ENCODE measurements around the gene ADORA2A. TPM values are rescaled to one million over a fixed set of nuclear protein-coding genes. Genes with fewer than 3 reads are reported as not detected.

The ADORA2A gene
- total and polyA plus RNA-seq, 4 donors: 2.5 to 5.1 (median 4.7) TPM

DNA sequence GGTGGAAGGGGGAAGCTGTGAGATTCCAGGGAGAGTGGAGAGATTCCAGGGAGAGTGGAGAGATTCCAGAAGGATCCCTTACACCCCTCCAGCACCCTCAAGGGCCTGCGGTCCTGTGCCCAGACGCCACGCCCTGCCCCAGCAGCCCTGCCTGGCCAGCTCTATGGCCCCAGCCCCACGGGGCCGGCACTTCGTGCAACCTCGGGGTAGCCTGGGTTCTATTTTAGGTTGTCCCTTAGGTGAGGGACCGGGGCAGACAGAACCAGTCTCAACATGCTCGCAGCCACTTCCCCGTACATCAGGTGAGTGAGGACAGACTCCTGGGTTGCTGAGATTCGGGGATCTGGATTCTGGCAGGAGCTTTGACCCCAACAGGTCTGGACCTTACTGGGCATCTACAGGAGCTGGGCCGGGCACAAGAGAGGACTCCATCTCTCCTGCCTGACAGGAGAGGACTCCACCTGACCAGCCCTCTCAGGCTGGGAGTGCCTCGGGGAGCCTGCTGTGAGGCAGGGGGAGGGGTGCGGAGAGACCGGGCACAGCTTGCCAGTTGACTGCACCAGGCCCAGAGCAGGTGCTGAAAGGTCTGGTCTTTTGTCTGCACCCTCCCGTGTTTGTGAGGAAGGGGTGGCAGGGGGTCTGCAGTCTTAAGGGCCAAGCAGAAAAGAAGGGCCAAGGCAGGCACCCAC lies 8.5 kb upstream of the ADORA2A start:
- Histone ChIP-seq H3K36me3 (ENCODE audit: control insufficient read depth in 1 of 2, insufficient read depth in 2 of 2, low read length in 1 of 2) (peaks cover 2 to 3% of the 10 kb centered on the region in 2 donors), H3K4me1 (ENCODE audit: control insufficient read depth in 1 of 2, insufficient read depth in 2 of 2, low read length in 2 of 2) (no peaks in the 10 kb centered on the region), H3K4me3 (ENCODE audit: low read length in 2 of 2) (no peak overlapping the region), H3K27ac (ENCODE audit: low read depth in 1 of 2, low read length in 2 of 2) (no peak overlapping the region), H3K27me3 (ENCODE audit: control insufficient read depth in 1 of 2, insufficient read depth in 2 of 2, low read length in 1 of 2) (no peaks in the 10 kb centered on the region), H3K9me3 (ENCODE audit: control insufficient read depth, low read length) (no peaks in the 10 kb centered on the region)
- intact Hi-C loops (cut with DNase I): no loop called here
- 59% methylated on average over 16 of the region's 16 CpGs for WGBS, 2 donors
- DNase-seq (no peak), ATAC-seq (ENCODE audit: low FRiP score) (no peak)

DNA sequence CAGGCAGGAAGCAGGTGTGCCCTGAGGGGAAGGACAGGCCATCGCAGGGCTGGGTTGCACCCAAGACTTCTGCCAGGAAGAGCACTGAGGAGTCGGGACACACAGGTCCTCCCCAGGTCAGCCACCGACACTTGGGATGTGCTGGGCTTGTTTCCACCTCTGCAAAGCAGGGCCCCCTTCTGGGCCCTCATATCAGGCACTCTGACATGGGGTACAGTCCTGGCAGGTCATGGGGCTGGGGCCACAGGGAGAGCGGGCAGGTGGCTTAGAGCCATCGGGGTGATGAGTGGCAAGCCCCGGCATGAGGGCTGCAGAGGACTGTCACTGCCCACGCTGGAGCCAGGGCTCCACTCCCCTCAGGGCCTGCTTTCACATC lies 7.9 kb upstream of the ADORA2A start:
- no peak for ATAC-seq (ENCODE audit: low FRiP score)
- WGBS, 2 donors: 73 to 83% methylated on average over 7 of the region's 7 CpGs
- no peaks in the 10 kb centered on the region for H3K4me1 ChIP-seq (ENCODE audit: control insufficient read depth in 1 of 2, insufficient read depth in 2 of 2, low read length in 2 of 2)

DNA sequence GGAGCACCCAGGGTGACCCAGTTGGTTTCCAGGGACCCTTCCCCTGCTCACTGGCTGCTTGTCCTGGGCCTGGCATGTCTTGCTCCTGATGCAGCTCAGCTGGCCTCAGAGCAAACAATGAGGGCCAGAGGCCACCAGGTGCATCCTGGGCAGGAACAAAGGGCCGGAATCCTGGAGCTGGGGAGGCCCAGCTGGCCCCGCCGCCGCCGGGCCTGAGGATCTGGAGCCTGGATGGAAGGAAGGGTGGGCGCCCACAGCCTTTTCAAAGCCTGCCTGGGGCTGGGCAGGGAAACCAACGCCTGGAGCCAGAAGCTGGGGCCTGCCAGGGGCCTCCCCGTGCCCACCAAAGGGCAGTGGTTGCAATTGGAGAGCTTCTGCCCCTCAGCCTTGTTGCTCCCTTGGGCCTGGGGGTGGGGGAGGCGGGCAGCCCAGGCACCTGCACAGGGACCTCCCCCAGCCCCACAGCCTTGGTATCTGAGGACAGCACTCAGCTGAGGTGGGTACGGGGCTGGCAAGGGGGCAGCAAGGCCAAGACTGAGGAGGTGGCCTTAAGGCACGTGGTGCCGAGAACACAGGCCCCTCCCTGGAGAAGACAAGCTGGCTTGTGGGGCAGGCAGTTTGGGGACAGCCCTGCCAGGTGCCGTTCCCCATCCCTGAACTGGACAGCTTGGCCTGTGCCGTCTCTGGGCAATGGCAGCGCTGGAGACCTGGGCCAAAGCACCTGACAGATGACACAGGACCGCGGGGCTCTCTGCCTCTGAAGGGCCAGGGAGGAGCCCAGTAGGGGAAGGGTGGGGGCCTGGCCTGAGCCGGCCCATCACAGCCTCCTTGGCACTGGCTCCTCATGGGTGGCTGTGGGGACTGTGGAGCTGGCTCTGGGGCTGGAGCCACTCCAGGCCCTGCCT lies 7.1 kb upstream of the ADORA2A start:
- no peak overlapping the region for H3K4me3 ChIP-seq (ENCODE audit: low read length in 2 of 2)
- no peaks in the 10 kb centered on the region for H3K4me1 ChIP-seq (ENCODE audit: control insufficient read depth in 1 of 2, insufficient read depth in 2 of 2, low read length in 2 of 2)
- no peaks in the 10 kb centered on the region for H3K9me3 ChIP-seq (ENCODE audit: control insufficient read depth, low read length)
- H3K27me3 ChIP-seq (ENCODE audit: control insufficient read depth in 1 of 2, insufficient read depth in 2 of 2, low read length in 1 of 2): no peaks in the 10 kb centered on the region
- 36 to 40% methylated on average over 18 of the region's 18 CpGs for WGBS, 2 donors
- DNase-seq (peak in 1 of 2 donors; percentile 77), ATAC-seq (ENCODE audit: low FRiP score) (peak; percentile 3)
- H3K27ac ChIP-seq (ENCODE audit: low read depth in 1 of 2, low read length in 2 of 2): no peak overlapping the region
- H3K36me3 ChIP-seq (ENCODE audit: control insufficient read depth in 1 of 2, insufficient read depth in 2 of 2, low read length in 1 of 2): peaks cover 0 to 2% of the 10 kb centered on the region in 2 donors
- intact Hi-C loops (cut with DNase I): loop anchor here (5.0 kb wide), 2 partner anchors 82 to 102 kb away; no protein-coding TSS in a partner anchor

More for the DNA sequence above, 7.9 kb upstream of the ADORA2A start:
- DNase-seq: peak in 1 of 2 donors; percentile 74
- Histone ChIP-seq H3K36me3 (ENCODE audit: control insufficient read depth in 1 of 2, insufficient read depth in 2 of 2, low read length in 1 of 2) (peaks cover 2 to 3% of the 10 kb centered on the region in 2 donors), H3K27ac (ENCODE audit: low read depth in 1 of 2, low read length in 2 of 2) (no peak overlapping the region), H3K4me3 (ENCODE audit: low read length in 2 of 2) (no peak overlapping the region), H3K27me3 (ENCODE audit: control insufficient read depth in 1 of 2, insufficient read depth in 2 of 2, low read length in 1 of 2) (no peaks in the 10 kb centered on the region), H3K9me3 (ENCODE audit: control insufficient read depth, low read length) (no peaks in the 10 kb centered on the region)
- intact Hi-C loops (cut with DNase I): no loop called here

DNA sequence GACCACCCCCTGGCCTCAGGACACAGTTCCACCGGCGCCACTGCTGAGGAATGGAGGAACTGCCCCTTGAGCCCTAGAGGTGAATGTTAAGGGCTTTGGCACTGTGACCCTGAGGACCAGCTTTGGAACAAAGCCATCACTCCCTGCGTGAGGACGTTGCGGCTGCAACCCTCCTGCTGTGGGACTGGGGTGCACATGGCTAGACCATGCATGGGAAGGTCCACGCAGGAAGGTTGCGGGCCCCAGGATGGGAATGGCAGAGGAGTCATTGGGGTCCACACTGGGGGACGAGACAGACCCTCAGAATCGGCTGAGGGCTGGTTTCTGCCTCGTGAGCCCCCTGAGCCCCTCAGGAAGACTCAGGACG lies 6.4 kb upstream of the ADORA2A start:
- intact Hi-C loops (cut with DNase I): loop anchor here (5.0 kb wide), 2 partner anchors 81 to 101 kb away; no protein-coding TSS in a partner anchor
- Histone ChIP-seq H3K36me3 (ENCODE audit: control insufficient read depth in 1 of 2, insufficient read depth in 2 of 2, low read length in 1 of 2) (peaks cover 0 to 2% of the 10 kb centered on the region in 2 donors), H3K4me1 (ENCODE audit: control insufficient read depth in 1 of 2, insufficient read depth in 2 of 2, low read length in 2 of 2) (no peaks in the 10 kb centered on the region), H3K4me3 (ENCODE audit: low read length in 2 of 2) (no peak overlapping the region), H3K27me3 (ENCODE audit: control insufficient read depth in 1 of 2, insufficient read depth in 2 of 2, low read length in 1 of 2) (no peaks in the 10 kb centered on the region), H3K27ac (ENCODE audit: low read depth in 1 of 2, low read length in 2 of 2) (no peak overlapping the region), H3K9me3 (ENCODE audit: control insufficient read depth, low read length) (no peaks in the 10 kb centered on the region)
- DNase-seq (peak in 1 of 2 donors; percentile 33), ATAC-seq (ENCODE audit: low FRiP score) (no peak)
- 57 to 63% methylated on average over 11 of the region's 11 CpGs for whole genome bisulfite sequencing, 2 donors

DNA sequence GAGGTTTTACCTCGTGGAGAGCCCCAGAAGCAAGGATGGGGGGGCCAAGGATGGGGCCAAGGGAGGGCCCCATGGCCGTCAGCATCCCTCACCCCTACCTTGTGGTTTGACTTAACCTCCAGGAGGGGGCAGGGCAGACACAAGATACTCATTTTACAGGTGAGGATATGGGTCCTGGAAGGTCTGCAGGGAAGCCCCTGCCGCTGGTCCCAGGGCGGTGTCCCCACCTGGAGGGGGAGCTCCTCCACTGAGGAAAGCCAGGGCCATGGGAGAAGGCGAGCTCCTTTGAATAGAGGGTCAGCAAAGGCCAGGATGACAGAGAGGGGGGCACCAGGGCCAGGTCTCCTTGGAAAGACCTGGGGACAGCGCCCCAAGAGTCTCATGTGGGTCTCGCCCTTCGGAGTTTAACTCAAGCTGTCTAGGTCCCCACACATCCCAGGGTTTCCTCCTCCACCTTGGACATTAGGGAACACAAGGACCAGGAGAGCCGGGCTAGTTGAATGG lies 5.9 kb upstream of the ADORA2A start:
- ATAC-seq (ENCODE audit: low FRiP score) (no peak), DNase-seq (no peak)
- Histone ChIP-seq H3K27me3 (ENCODE audit: control insufficient read depth in 1 of 2, insufficient read depth in 2 of 2, low read length in 1 of 2) (no peaks in the 10 kb centered on the region), H3K4me3 (ENCODE audit: low read length in 2 of 2) (no peak overlapping the region), H3K27ac (ENCODE audit: low read depth in 1 of 2, low read length in 2 of 2) (no peak overlapping the region), H3K36me3 (ENCODE audit: control insufficient read depth in 1 of 2, insufficient read depth in 2 of 2, low read length in 1 of 2) (no peaks in the 10 kb centered on the region), H3K9me3 (ENCODE audit: control insufficient read depth, low read length) (no peaks in the 10 kb centered on the region), H3K4me1 (ENCODE audit: control insufficient read depth in 1 of 2, insufficient read depth in 2 of 2, low read length in 2 of 2) (no peaks in the 10 kb centered on the region)
- 47 to 58% methylated on average over 9 of the region's 9 CpGs for WGBS, 2 donors
- intact Hi-C loops (cut with DNase I): loop anchor here (5.0 kb wide), 2 partner anchors 81 to 101 kb away; no protein-coding TSS in a partner anchor

DNA sequence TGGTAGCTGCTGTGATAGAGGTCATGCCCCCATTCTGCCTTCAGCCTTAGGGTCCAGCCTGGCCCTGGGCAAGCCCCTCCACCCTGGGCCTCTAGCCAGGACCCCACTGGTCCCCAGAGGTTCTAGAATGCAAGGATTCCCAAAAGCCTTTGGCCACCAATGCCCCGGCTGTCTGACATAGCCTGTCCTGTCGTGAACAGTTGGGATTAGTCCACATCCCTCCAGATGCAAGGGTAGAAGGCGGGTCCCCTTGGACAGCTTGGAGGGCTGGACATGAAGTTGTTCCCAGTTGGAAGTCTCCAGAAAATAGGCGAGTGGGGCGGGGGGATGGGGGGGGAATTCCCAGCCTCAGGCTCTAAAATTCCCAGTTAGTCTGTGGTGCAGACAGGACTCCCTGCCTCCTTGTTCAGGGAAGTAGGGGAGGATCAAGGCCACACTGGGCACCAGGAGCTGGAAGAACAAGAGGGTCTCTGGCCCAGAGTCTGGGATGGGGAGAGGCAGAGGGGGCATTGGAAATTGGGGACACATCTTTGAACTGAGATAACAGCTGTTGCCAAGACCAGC lies 5.2 kb upstream of the ADORA2A start:
- no peak overlapping the region for H3K27ac ChIP-seq (ENCODE audit: low read depth in 1 of 2, low read length in 2 of 2)
- no peaks in the 10 kb centered on the region for H3K4me1 ChIP-seq (ENCODE audit: control insufficient read depth in 1 of 2, insufficient read depth in 2 of 2, low read length in 2 of 2)
- ATAC-seq (ENCODE audit: low FRiP score) (no peak), DNase-seq (no peak)
- H3K4me3 ChIP-seq (ENCODE audit: low read length in 2 of 2): no peak overlapping the region
- no peaks in the 10 kb centered on the region for H3K36me3 ChIP-seq (ENCODE audit: control insufficient read depth in 1 of 2, insufficient read depth in 2 of 2, low read length in 1 of 2)
- H3K9me3 ChIP-seq (ENCODE audit: control insufficient read depth, low read length): no peaks in the 10 kb centered on the region
- no peaks in the 10 kb centered on the region for H3K27me3 ChIP-seq (ENCODE audit: control insufficient read depth in 1 of 2, insufficient read depth in 2 of 2, low read length in 1 of 2)
- WGBS, 2 donors: 66 to 70% methylated on average over 5 of the region's 5 CpGs
- intact Hi-C loops (cut with DNase I): loop anchor here (5.0 kb wide), 2 partner anchors 80 to 100 kb away; no protein-coding TSS in a partner anchor

DNA sequence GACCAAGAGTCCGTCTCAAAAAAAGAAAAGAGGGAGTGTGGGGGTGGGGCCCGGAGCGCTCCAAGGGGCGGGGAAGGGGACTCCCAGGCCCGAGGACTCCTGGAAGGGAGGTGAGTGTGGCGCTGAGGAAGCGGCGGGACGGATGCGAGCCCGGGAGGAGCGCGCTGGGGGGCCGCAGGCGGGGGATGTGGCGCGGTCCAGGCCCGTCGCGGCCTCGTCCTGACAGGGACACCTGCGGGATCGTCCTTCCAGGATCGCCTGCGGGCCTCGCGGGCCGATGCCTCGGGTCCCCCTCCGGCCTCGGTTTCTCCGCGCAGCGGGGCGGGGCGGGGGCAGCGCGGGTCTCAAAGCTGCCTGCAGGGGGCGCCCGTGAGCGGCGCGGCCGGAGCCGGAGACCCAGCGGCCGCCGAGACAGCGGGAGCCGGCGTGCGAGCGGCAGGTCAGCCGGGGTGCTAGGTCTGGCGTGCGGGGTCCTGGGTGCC lies 3.8 kb upstream of the ADORA2A start:
- H3K27ac ChIP-seq (ENCODE audit: low read depth in 1 of 2, low read length in 2 of 2): no peak overlapping the region
- intact Hi-C loops (cut with DNase I): loop anchor here (5.0 kb wide), 2 partner anchors 79 to 99 kb away; no protein-coding TSS in a partner anchor
- DNase-seq (peak; percentile 76 to 91), ATAC-seq (ENCODE audit: low FRiP score) (peak; percentile 75)
- H3K4me3 ChIP-seq (ENCODE audit: low read length in 2 of 2): peak overlapping the region in 1 of 2 donors; percentile 17
- no peaks in the 10 kb centered on the region for H3K4me1 ChIP-seq (ENCODE audit: control insufficient read depth in 1 of 2, insufficient read depth in 2 of 2, low read length in 2 of 2)
- no peaks in the 10 kb centered on the region for H3K36me3 ChIP-seq (ENCODE audit: control insufficient read depth in 1 of 2, insufficient read depth in 2 of 2, low read length in 1 of 2)
- H3K27me3 ChIP-seq (ENCODE audit: control insufficient read depth in 1 of 2, insufficient read depth in 2 of 2, low read length in 1 of 2): no peaks in the 10 kb centered on the region
- 0 to 1% methylated on average over 37 to 56 of the region's 56 CpGs for WGBS, 2 donors
- H3K9me3 ChIP-seq (ENCODE audit: control insufficient read depth, low read length): no peaks in the 10 kb centered on the region

All from aorta (tissue), 5 donors.